GM20431 (cell line): ENCODE measurements around the gene OSBPL8.

Experiments
- in situ Hi-C: fragments of 300-500 bp; cut with MseI, MboI; formaldehyde crosslinking; loops from one replicate; pipeline ENCODE4 v1.15.0; 2020; ENCODE audit warnings: low sequenced_read_pairs; ENCODE audit not compliant: unreplicated experiment

The OSBPL8 gene

GRCh38 chr12:76559400-76560085 lies at the start of gene OSBPL8:
TSS of gene OSBPL8 (minus strand) at chr12:76559771. CDS start at chr12:76487551, 72,220 bp downstream.
- in situ Hi-C loops: no loop called here

DNA sequence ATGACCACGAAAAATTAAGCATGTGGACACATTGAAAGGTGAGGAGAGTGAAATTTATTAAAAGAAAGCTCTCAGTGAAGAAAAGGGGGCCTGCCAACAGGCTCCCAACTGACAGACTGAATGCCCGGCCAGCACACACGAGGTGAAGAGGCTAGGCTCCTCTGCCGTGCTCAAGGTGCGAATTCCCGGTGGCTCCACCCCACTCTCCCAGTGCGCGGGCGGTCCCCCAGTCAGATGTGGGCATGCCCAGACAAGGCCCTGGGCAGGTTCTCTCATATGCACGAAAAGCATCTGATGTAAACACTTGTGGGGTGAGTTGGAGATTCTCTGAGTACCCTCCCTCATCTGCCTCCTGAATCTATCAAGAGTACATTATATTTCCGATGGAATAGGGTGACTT lies 48.5 kb upstream of the OSBPL8 start:
- in situ Hi-C loops: loop anchor here (25.0 kb wide), 1 partner anchor 329 kb away; no protein-coding TSS in a partner anchor

DNA sequence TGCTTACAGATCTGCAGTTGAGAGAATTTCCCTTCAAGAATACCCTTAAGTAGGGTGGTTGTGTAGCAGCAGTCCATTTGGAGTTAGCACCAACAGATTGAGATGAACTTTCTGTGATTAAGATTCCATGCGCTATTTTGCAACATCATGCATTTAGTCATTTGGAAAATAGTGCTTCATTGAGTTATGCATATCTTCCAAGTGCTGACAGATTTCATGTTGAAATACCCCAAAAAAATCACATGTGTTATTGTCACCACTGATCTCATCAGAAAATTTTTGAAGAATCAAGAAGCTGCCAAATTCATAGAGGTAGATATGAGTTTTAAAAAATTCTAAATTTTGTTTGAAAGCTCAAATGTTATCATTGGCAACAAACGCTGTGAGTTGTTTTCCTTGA lies 35.5 kb upstream of the OSBPL8 start:
- in situ Hi-C loops: no loop called here

GRCh38 chr12:76591476-76591875 lies 31.9 kb upstream of the OSBPL8 start:
- in situ Hi-C loops: no loop called here

- in situ Hi-C loops: no loop called here
Measured at GRCh38 chr12:76590131-76590530, 30.6 kb upstream of the OSBPL8 start.

DNA sequence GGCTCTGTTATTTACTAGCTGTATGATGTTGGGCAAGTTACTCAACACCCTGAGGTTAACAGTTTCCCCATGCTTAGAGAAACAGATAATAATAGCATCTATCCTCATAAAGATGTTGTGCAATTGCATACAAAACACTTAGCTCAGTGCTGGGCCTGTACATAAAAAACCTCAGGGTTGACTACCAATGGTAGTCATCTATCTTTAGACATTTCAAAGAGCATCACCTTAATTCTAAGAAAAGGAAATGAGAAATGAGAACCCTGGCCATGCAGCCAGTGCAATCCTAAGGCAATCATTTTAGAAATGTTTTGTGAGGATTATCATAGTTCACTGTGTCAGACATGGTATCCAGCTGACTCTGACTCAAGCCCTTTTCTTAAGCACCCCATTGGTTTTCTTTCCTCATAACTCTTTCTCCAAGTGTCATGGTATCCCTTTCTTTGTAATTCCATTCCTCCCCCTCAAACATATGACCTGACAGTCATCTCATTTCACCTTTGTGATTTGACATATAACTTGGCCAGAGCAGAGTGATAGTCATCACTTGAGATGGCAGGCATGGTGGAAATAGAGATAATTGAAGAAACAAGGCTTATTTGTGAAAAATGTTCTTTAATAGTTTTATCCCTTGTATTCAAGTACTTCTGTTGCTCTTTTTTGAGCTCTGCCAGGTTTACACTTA lies 29.5 kb upstream of the OSBPL8 start:
- in situ Hi-C loops: no loop called here

DNA sequence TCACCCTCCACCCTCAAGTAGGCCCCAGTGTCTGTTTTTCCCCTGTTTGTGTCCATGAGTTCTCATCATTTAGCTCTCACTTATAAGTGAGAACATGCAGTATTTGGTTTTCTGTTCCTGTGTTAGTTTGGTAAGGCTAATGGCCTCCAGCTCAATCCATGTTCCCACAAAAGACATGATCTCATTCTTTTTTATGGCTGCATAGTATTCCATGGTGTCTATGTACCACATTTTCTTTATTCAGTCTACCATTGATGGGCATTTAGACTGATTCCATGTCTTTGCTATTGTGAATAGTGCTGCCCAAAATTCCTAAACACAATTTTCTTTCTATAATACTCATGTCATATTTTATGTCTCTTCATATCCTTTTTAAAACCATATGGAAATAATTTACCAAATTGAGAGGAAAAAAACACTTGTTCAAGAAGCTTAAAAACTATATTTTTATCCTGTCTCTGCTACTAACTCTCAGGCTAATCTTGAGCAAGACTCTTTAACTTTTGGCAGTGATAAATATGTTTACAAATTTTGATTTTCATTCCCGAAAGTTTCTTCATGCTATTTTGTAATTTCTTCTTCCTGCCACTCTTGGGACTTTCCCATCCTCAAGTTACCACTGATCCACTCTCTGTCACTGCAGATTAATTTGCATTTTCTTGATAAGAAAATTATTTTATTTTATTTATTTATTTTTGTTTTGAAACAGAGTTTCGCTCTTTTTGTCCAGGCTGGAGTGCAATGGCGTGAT lies 28.0 kb upstream of the OSBPL8 start:
- in situ Hi-C loops: no loop called here

GRCh38 chr12:76586764-76587395 lies 27.3 kb upstream of the OSBPL8 start:
- in situ Hi-C loops: no loop called here

GRCh38 chr12:76583301-76583700 lies 23.7 kb upstream of the OSBPL8 start:
- in situ Hi-C loops: no loop called here

DNA sequence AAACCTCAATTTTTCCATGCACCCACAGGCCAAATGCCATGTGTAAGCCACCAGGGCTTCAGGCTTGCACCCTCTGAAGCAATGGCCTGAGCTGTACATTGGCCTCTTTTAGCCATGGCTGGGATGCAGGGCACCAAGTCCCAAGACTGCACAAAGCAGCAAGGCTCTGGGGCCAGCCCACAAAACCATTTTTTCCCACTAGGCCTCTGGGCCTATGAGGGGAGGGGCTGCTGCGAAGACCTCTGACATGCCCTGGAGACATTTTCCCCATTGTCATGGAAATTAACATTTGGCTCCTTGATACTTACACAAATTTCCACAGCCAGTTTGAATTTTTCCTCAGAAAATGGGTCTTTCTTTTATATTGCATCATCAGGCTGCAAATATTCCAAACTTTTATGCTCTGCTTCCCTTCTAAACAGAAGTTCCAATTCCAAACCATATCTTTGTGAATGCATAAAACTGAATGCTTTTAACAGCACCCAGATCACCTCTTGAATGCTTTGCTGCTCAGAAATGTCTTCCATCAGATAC lies 14.3 kb upstream of the OSBPL8 start:
- in situ Hi-C loops: no loop called here

DNA sequence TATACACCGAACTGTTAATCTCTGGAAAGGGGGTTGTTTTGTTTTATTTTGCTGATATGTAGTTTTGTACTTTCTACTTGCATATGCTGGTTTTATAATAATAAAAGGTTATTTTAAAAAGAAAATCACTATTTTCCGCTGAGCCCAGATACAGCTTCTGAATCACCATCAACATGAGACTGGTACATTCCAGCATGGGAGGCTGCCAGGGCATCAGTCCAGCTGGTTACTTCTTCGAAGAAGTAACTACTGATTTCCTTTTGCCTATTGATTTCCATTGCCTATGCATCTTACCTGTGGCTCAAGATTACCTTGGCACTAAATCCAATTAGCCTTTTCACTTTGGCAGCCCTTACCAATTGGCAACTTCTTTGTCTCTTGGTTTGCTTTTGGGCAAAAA lies 11.7 kb upstream of the OSBPL8 start:
- in situ Hi-C loops: no loop called here

GRCh38 chr12:76569685-76570604 lies 10.4 kb upstream of the OSBPL8 start:
- in situ Hi-C loops: no loop called here

DNA sequence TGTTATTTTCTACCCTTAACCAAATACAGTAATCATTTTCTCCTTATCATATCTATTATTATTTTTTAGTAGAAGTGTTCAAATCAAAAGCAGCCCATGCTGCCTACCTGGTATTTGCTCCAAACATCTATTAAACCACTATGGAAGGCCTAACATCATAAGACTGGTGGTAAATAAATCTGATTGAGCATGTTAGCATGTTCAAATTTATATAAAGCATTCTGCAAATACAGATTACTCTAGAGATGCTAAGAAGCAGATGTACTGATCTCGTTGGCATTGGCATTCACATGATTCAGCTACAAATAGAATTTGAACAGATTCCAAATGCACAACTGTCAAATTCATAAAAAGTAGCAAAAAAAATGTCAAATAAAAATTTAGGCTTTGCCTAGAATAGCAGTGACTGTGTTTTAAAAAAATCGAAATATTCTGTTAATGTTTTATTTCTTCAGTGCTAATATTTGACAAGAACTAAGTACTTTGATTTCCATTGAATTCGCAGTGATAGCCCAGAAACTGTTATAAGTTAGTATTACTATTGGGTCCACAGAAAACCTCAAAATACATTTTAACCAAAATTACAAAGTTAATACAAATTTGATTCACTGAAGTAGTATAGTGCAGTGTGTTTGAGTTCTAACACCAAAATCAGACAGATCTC lies 9.4 kb upstream of the OSBPL8 start:
- in situ Hi-C loops: no loop called here

GRCh38 chr12:76568130-76568529 lies 8.6 kb upstream of the OSBPL8 start:
- in situ Hi-C loops: no loop called here

GRCh38 chr12:76563061-76563460 lies 3.5 kb upstream of the OSBPL8 start:
- in situ Hi-C loops: no loop called here

DNA sequence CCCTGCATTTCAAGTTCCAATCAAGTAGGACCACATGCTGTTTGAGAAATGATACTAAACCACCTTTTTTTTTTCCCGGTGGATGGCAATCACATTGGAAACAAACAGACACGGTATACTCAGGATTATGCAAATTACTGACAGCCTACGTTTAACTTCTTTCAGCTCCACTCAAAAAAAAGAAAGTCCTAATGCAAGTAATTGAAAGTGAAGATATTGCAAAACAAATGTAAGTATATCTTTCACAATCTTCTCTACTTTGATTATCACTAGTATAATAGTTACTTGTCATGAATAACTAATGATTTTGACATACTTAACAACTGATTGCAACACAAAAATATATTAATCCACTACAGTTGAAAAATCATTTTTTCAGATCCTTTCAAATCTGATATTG lies 2.6 kb upstream of the OSBPL8 start:
- in situ Hi-C loops: no loop called here

GRCh38 chr12:76560086-76560491 lies 518 bp upstream of the OSBPL8 start:
- in situ Hi-C loops: no loop called here

- in situ Hi-C loops: no loop called here
Measured at GRCh38 chr12:76558684-76559399, 729 bp downstream of the OSBPL8 start.
